CD4-positive, alpha-beta T cell treated with Interleukin-2 at 100 ng/mL for 4 hours (primary cell): Measurements from ENCODE around the gene TNP2.
"Not testable (repeated sequence)": the region's sequence is repeated elsewhere in the genome, so short reads cannot be mapped to it uniquely, and the experiment has no call there.

ENCODE experiments used
- DNase-seq: peaks from one replicate; pipeline ENCODE4 v3.0.0-alpha.2; 2020; ENCODE audit warnings: low spot score

Gene TNP2

DNA sequence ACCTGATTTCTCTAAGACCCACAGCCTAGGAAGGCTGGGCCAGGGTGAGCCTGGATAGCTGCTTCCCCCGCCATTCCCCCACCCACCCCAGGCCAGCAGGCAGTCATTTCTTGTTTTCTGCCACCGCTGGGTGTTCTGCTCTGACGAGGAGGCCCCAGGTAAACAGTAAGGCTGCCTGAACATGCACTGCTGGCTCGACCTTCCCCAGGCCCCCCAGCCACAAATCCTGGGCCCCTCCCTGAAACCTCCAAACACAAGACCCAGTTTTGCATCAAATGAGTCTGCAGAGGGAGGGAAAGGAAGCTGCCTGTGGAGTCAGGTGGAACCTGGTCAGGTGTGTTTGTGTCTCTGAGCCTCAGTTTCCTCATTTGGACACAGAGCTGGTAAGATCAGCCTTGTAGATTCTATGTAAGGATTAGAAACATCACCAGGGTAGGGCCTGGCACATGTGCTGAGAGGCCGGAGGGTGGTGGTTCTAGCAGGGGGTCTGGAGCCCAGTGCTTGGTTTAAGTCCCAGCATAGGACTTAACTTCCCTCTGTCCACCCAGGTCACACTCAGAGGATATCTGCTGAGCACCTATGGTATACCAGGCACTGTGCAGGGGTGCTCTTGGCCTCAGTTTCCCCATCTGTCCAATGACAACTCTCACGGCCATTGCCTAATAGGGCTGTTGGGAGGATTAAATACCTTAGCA lies 30.9 kb upstream of the TNP2 start:
- DNase-seq: no peak

DNA sequence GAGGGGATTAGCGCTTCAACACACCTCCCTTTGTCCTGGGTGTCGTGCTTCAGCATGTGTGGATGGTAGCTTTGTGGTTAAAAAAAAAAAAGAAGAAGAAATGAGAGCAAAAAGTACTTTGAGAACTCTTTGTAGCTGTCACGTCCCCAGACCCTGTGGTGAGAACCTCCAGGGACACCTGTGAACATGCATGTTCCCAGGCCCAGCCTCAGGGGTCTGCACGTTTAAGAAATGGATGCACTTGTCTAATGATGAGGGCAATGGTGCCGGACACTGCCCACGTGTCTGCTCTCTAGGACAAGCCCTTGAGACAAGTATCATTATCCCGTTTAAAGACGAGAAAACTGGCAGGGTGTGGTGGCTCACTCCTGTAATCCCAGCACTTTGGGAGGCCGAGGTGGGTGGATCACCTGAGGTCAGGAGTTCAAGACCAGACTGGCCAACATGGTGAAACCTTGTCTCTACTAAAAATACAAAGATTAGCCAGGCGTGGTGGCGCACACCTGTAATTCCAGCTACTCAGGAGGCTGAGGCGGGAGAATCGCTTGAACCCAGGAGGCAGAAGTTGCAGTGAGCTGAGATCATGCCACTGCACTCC lies 29.9 kb upstream of the TNP2 start:
- DNase-seq: not testable (repeated sequence)

DNA sequence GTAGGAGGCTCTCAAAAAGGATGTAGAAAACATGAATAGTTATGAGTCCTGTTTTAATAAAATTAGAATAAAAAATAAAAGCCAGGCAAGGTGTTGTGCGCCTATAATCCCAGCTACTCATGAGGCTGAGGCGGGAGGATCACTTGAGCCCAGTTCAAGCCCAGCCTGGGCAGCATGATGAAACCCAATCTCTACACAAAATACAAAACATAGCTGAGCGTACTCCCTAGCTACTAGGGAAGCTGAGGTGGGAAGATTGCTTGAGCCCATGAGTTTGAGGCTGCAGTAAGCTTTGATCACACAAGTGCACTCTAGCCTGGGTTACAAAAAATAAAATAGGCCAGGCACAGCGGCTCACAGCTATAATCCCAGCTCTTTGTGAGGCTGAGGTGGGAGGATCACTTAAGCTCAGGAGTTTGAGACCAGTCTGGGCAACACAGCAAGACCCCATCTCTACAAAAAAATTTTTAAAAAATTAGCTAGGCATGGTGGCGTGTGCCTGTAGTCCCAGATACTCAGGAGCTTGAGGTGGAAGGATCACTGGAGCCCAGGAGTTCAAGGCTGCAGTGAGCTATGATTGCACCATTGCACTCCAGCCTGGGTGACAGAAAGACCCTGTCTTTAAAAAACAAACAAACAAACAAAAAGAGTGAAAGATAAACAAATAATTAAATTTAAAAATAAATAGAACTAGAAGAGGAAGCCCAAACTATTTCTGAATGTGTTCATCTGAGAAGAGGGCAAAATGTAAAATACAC lies 29.2 kb upstream of the TNP2 start:
- no peak for DNase-seq

DNA sequence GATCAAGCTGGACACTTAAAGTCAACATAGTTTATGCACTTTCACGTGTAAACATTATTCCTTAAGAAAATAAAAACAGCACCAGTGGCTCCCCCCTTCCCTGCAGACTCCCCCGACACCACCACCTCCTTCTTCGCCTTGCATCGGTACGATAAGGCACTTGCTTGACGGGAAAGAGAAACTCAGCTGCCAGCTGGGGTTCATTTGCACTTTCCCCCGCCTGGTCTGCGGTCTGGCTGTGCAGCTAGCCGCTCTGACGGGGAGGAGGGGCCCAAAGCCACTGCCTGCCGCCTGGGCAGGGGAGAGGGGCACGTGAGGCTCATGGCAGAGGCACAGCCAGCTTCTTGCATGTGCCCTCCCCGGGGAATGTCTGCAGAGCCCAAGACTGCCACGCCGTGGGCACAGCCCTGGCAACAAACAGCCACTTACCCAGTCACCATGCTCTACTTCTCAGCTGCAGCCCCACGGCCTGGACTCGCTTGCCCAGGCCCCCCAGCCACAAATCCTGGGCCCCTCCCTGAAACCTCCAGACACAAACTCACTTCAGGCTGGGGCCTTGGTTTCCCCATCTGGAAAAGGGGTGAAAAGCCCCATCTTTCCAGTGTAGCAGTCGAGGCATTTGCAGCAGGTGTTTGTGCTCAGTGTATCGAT lies 28.5 kb upstream of the TNP2 start:
- DNase-seq: peak; percentile 57

DNA sequence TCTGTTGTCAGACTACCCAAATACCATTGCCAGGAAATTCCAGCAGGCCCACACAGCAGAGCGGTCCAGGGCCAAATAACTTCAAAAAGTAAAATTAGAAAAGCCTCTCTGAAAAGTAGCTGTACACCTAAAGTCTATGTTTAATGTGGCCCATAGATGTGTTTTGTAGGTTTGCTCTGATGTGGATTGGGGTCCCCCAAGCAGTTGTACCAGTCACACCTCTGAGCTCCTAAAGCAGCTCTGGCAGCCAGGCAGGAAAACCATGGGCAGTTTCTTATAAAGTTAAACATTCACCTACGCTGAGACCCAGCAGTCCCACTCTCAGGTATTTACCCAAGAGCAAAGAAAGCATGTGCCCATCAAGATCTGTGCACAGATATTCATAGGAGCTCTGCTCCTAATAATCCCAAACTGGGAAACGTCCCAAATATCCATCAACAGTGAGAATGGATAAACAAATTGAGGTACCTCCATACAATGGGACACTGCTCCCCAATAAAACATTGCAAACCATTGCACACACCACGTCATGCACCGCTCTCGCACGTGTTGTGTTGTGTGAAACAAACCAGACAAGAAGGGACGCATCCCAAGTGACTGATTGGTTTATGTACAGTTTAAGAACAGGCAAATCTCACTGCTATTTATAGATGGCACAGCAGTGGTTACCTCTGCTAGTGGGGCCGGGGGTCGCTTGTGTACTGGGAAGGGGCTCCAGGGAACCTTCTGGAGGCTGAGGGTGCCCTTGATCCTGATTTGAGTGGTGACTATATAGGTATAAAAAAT lies 27.8 kb upstream of the TNP2 start:
- no peak for DNase-seq

DNA sequence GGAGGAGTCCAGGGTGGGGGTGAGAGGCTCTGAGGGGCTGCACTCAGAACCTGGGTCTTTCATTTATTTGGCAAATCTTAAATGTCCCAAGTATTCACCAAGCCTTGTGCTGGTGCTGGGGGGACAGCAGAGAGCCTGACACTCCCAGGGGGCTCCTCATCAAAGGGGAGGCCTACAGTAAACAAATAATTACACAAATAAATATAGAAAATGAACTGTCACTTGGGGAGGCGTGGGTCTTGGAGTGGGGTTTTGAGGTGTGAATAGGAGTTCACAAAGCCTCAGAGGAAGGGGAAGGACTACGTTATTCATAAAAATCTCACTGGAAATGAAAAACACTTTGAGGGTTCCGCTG lies 27.2 kb upstream of the TNP2 start:
- DNase-seq: no peak

DNA sequence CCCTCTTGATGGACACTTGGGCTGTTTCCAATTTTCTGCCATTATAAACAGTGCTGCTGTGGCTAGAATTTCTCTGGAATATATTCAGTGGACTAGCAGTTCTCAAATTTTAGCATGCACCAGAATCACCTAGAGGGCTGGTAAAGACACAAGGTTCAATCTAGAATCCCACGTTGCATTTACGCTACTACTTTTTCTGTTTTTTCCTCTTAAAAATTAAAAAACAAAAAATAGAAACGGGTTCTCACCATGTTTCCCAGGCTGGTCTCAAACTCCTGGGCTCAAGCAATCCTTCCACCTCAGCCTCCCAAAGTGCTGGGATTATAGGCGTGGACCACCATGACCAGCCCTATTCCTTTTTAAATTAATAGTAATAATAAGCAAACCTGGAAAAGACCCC lies 26.5 kb upstream of the TNP2 start:
- no peak for DNase-seq

DNA sequence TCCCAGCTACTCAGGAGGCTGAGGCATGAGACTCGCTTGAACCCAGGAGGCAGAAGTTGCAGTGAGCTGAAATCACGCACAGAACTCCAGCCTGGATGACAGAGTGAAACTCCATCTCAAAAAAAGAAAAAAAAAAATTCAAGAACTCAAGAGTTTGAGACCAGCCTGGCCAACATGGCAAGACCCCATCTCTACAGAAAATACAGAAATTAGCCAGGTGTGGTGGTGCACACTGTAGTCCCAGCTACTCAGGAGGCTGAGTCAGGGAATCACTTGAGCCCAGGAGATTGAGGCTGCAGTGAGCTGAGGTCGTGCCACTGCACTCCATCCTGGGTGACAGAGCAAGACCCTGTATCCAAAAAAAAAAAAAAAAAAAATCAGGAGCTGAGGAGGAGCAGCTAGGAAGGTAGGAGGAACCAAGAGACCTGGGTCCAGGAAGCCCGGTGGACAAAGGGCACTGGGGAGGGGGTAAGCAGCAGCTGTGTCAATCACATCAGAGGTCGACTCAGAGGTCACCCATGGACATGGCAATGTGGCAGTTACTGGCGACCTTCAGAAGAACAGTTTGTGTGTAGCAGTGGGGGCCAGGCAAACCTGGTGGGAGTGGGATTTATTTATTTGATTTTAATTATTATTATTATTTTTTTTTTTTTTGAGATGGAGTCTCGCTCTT lies 23.1 kb upstream of the TNP2 start:
- no peak for DNase-seq

DNA sequence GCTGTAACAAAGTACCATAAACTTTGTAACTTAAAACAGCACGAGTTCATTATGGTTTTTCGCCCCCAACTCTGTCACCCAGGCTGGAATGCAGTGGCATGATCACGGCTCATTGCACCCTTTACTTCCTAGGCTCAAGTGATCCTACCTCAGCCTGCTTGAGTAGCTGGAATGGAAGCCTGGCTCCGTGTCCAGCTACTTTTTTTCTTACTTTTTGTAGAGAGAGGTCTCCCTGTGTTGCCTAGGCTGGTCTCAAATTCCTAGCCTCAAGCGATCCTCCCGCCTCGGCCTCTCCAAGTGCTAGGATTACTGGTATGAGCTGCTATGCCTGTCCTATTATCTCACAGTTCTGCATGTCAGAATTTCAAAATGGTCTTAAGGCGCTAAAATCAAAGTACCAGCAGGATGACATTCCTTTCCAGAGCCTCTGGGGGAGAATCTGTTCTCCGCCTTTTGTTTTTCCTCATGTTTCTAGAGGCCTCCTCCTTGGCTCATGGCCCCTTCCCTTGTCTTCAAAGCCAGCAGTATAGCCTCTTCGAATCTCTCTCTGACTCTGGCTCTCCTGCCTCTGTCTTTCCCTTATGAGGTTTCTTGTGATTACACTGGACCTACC lies 22.1 kb upstream of the TNP2 start:
- DNase-seq: no peak

DNA sequence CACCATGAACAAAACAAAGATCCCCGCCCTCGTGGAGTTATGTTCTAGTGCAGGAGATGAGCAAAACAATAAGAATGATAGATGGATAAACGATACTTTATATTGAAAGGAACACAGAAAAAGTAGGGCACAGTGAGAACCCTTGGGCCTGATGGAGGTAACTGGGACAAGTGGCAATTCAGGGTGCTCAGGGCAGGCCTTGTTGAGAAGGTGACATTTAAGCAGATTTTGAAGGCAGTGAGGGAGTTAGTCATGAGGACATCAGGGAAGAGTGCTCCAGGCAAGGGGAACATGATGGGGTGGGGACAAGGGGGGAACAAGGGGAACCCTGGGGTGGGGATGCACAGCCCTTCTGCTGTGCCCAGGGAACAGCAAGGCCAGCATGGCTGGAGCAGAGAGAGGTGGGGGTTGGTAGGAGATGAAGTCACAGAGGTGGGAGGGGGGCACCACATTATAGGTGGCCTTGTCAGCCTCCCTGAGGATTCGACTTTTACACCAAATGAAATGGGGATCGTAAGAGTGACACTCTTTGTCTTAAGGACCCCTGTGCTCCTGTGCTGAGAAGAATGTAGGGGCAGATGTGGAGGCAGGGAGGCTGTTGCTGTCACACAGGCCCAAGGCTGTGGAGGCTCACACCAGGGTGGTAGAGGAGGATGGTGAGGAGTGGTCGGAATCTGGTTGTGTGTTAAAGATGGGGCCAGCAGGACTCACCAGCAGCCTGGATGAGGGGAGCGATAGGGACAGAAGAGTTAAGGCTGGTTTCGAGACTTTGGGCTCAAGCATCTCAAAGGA lies 21.2 kb upstream of the TNP2 start:
- DNase-seq: no peak

DNA sequence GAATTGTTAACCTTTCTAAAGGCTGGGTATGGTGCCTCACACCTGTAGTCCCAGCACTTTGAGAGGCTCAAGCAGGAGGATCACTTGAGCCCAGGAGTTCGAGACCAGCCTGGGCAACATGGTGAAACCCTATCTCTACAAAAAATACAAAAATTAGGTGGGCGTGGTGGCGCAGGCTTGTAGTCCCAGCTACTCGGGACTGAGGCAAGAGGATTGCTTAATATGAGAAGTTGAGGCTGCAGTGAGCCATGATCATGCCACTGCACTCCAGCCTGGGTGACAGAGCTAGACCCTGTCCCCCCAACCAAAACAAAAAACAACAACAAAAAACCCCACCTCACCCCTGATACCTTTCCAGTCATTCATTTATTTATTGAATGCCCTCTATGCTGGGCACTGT lies 20.6 kb upstream of the TNP2 start:
- DNase-seq: not testable (repeated sequence)

DNA sequence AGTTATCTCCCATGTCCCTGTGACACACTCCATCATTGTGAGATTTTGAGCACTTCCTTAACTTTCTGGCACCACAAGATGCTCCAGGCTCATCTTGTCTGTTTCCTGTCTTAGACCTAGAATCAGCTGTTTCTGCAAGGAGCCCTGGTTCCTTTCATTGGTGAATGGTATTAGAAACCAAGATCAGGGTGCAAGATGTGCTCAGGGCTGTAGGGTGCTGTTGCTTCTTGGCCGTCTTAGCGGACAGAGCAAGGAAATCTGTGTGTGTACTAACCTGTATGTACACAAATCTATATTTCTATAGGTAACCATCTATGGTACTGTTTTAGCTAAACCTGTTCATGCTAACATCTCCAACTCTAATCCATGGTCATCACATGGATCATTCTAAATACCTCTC lies 20.1 kb upstream of the TNP2 start:
- no peak for DNase-seq

DNA sequence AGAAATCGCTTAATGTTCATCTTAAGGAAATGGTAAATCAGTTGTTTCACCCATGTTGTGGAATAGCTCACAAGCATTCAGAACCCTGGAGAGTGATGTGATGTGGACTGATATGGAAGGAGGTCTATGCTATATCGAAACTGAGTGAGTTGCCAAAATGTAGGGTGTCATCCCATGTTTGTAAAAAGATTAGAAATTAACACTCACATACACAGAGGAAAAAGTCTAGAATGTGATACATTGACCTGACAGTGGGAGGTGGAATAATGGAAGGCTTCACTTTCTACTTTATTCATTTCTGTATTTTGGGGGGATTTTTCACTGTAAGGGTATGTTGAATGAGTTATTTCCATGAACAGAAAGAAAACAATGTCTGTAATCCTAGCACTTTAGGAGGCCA lies 16.7 kb upstream of the TNP2 start:
- DNase-seq: no peak

DNA sequence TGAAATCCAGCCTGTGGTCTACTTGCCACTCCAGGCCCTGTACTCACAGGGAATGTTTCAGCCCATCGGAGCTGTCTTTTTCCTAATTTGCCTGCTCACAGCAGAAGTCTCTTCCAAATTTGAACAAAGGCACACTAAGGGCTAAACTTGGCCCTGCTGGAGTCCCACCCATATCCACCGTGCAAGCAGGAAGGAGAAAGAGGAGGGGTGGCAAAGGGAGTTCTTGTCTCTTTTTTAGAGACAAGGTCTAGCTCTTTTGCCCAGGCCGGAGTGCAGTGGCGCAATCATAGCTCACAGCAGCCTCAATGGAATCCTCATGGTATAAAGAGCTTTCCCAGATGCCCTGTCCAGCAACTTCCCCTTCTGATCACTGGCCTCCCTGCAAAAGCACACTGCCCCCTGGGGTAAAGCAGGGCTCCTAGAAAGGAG lies 14.7 kb upstream of the TNP2 start:
- no peak for DNase-seq

DNA sequence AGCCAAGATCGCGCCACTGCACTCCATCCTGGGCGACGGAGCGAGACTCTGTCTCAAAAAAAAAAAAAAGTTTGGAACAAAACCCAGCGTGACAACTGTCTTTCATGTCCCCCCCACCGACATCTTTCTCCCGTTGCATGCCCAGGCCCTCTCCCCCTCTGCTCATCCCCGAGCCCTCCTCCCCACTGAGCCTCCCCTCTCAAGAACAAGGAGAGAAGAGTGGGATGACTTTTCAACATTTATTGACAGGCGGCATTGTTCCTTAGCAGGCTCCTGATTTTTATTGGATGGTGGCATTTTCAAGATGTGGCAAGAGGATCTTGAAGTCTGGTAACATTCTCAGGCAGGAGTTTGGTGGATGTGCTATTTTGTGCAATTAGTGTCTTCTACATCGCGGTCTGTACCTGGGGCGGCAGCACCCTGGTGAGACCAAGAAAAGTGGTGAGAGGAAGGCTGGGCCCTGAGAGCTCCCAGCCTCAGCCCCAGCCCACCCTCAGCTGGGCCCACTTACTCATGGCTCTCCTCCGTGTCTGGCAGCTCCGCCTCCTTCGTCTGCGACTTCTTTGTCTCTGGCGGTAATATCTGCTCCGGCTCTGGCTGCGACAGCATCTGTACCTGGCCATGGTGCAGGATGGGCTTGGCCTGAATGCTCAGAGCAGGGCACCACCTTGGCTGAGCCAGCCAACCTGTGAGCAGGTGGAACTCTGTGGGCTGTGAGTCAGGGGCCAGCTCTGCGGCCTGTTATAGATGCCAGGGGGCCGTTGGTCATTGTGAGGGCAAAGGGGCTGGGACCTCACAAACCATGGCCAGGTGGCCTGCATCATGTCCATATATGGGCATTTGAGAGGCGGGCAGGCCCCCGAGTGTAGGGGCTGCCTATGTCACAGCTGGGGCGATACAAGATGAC lies 11.7 kb upstream of the TNP2 start, which contains the start of gene PRM1:
PRM1 (minus strand) TSS at position 715 of the 907 bp plus-strand sequence; CDS start at position 623, 92 bp downstream.
- no peak for DNase-seq

DNA sequence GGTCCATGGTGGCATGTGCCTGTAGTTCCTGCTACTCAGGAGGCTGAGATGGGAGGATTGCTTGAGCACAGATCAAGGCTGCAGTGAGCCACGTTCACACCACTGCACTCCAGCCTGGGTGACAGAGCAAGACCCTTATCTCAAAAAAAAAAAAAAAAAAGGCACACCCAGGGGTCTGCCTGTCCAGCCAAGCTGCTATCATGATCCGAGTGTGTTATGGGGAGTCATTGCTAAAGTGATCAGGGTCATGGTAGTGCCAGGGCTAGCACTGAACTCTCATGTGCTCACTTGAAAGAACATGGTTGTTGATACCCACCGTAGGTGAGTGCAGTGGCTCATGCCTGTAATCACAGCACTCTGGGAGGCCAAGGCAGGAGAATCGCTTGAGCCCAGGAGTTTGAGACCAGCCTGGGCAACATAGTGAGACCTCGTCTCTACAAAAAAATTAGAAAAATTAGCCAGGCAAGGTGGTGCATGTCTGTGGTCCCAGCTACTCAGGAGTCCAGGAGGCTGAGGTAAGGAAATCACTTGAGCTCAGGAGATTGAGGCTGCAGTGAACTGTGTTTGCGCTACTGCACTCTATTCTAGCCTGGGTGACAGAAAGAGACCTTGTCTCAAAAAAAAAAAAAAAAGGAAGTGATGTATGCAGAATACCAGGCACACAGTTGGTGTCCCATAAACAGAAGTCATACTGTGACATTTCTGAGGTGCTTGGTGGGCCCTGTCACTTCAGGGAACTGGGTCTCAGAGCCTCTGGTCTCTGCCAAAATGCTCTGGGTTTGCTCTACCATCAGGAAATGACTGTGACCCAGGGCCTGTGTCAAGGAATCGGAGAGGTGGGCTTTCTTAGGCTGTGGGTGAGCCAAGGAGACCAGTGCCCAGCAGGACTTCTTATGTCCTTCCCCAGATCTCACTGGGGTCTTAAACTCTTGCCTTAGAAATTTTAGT lies 9.8 kb upstream of the TNP2 start:
- no peak for DNase-seq

DNA sequence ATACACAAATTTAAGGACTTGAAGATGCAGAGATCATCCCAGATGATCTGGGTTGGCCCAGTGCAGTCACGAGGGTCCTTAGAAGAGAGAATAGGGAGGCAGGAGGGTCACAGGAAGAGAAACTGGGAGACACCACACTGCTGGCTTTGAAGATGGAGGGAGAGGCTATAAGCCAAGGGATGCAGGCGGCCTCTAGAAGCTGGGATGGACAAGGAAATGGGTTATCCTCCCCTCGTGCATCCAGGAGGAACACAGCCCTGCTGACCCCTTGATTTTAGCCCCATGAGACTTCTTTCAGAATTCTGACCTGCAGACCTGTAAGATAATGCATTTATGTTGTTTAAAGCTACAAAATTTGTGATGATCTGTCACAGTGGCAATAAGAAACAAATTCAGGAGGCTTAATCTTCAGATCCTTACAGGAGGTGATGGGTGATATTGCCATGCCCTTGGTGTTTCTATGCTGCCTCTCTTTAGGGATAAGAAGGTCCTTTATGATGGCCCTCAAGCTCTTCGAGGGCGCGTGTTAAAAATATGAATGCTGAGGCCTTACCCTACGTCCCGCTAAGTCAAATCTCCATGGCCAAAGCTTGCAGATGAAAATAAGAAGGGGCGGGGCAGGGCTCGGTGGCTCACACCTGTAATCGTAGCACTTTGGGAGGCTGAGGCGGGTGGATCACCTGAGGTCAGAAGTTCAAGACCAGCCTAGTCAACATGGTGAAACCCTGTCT lies 8.6 kb upstream of the TNP2 start:
- no peak for DNase-seq
